GM12878 (cell line): ENCODE measurements around the gene HTR3A. TPM values are rescaled to one million over a fixed set of nuclear protein-coding genes. Genes with fewer than 3 reads are reported as not detected.

Experiments
- BMI1 ChIP-seq: fragments of 450-650 bp; IDR thresholded peaks from 2 replicates; pipeline ENCODE4 v1.6.1; 2016; ENCODE audit warnings: mild to moderate bottlenecking, moderate library complexity, borderline replicate concordance
- IKZF2 ChIP-seq, 2 experiments: fragments of 450-650 bp; IDR thresholded peaks; 2 replicates each; pipeline ENCODE4 v1.6.1; 2017; ENCODE audit warnings: mild to moderate bottlenecking in 2 of 2, moderate library complexity in 2 of 2
- IRF4 ChIP-seq: IDR thresholded peaks from 2 replicates; pipeline ENCODE4 v1.6.1; 2011; ENCODE audit warnings: low read depth, low read length
- MLLT1 ChIP-seq: fragments of 450-650 bp; IDR thresholded peaks from 2 replicates; pipeline ENCODE4 v1.6.1; 2016; ENCODE audit warnings: mild to moderate bottlenecking
- MTA2 ChIP-seq: fragments of 450-650 bp; IDR thresholded peaks from 2 replicates; pipeline ENCODE4 v1.6.1; 2016; ENCODE audit warnings: low read depth, mild to moderate bottlenecking, moderate library complexity
- polyA plus RNA-seq, 11 experiments: library from polyadenylated mRNA; depleted of rRNA in 4 of 11; unstranded in 6 of 11; stranded (reverse) in 5 of 11; fragments of >200 nt; fragmentation: Nextera tagmentation in 4 of 11; fragmentation: Illumina TruSeq in 1 of 11; extraction: Ambion mirVana in 4 of 11; extraction: Trizol in 1 of 11; gene quantifications; 1 replicate in 1 of 11; 2 replicates in 10 of 11; pipeline versions ENCODE4 v1.2.1 to v1.2.3, GENCODE V29; 2011 to 2016; ENCODE audit warnings: inconsistent platforms in 2 of 11, missing spikeins in 2 of 11, low read depth in 1 of 11
- total RNA-seq, 4 experiments: library from RNA; depleted of rRNA in 3 of 4; stranded (reverse); fragments of >200 nt in 3 of 4; fragmentation: Illumina TruSeq in 1 of 4; extraction: Trizol in 1 of 4; gene quantifications; 2 replicates each; pipeline versions ENCODE4 v1.2.1 to v1.2.3, GENCODE V29; 2013 to 2021
- TF ChIP-seq, protein P1 (sequence below): fragments of 450-650 bp; IDR thresholded peaks from 2 replicates; pipeline ENCODE4 v1.6.1; 2017; ENCODE audit warnings: mild to moderate bottlenecking, moderate library complexity
- TF ChIP-seq, protein P2 (sequence below): fragments of 450-650 bp; IDR thresholded peaks from 2 replicates; pipeline ENCODE4 v1.6.1; 2017; ENCODE audit warnings: borderline replicate concordance

The HTR3A gene
- total and polyA plus RNA-seq, 10 of the 15 experiments (the other 5 are each of a cell fraction or from before 2014, with no cell fraction given): not detected

GRCh38 chr11:114011443-114011842 lies 36.5 kb downstream of the HTR3A start (continued):
- TF ChIP-seq, protein P1, sequence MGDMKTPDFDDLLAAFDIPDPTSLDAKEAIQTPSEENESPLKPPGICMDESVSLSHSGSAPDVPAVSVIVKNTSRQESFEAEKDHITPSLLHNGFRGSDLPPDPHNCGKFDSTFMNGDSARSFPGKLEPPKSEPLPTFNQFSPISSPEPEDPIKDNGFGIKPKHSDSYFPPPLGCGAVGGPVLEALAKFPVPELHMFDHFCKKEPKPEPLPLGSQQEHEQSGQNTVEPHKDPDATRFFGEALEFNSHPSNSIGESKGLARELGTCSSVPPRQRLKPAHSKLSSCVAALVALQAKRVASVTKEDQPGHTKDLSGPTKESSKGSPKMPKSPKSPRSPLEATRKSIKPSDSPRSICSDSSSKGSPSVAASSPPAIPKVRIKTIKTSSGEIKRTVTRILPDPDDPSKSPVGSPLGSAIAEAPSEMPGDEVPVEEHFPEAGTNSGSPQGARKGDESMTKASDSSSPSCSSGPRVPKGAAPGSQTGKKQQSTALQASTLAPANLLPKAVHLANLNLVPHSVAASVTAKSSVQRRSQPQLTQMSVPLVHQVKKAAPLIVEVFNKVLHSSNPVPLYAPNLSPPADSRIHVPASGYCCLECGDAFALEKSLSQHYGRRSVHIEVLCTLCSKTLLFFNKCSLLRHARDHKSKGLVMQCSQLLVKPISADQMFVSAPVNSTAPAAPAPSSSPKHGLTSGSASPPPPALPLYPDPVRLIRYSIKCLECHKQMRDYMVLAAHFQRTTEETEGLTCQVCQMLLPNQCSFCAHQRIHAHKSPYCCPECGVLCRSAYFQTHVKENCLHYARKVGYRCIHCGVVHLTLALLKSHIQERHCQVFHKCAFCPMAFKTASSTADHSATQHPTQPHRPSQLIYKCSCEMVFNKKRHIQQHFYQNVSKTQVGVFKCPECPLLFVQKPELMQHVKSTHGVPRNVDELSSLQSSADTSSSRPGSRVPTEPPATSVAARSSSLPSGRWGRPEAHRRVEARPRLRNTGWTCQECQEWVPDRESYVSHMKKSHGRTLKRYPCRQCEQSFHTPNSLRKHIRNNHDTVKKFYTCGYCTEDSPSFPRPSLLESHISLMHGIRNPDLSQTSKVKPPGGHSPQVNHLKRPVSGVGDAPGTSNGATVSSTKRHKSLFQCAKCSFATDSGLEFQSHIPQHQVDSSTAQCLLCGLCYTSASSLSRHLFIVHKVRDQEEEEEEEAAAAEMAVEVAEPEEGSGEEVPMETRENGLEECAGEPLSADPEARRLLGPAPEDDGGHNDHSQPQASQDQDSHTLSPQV: no peak
- TF ChIP-seq MTA2: no peak
- TF ChIP-seq BMI1: no peak
- TF ChIP-seq, protein P2, sequence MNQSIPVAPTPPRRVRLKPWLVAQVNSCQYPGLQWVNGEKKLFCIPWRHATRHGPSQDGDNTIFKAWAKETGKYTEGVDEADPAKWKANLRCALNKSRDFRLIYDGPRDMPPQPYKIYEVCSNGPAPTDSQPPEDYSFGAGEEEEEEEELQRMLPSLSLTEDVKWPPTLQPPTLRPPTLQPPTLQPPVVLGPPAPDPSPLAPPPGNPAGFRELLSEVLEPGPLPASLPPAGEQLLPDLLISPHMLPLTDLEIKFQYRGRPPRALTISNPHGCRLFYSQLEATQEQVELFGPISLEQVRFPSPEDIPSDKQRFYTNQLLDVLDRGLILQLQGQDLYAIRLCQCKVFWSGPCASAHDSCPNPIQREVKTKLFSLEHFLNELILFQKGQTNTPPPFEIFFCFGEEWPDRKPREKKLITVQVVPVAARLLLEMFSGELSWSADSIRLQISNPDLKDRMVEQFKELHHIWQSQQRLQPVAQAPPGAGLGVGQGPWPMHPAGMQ: no peak
- TF ChIP-seq IRF4: no peak
- no peak for TF ChIP-seq IKZF2 (IDR thresholded peaks at IDR 0.05)
- TF ChIP-seq MLLT1: no peak
